GM12874 (cell line): ENCODE results near the gene TRAFD1.

Experiments
- TF ChIP-seq, protein P1 (sequence below): IDR thresholded peaks from 2 replicates; pipeline ENCODE4 v1.5.1; 2011; ENCODE audit warnings: low read depth, mild to moderate bottlenecking, control low read depth, low read length, moderate library complexity; ENCODE audit not compliant: insufficient read depth

Gene TRAFD1

DNA sequence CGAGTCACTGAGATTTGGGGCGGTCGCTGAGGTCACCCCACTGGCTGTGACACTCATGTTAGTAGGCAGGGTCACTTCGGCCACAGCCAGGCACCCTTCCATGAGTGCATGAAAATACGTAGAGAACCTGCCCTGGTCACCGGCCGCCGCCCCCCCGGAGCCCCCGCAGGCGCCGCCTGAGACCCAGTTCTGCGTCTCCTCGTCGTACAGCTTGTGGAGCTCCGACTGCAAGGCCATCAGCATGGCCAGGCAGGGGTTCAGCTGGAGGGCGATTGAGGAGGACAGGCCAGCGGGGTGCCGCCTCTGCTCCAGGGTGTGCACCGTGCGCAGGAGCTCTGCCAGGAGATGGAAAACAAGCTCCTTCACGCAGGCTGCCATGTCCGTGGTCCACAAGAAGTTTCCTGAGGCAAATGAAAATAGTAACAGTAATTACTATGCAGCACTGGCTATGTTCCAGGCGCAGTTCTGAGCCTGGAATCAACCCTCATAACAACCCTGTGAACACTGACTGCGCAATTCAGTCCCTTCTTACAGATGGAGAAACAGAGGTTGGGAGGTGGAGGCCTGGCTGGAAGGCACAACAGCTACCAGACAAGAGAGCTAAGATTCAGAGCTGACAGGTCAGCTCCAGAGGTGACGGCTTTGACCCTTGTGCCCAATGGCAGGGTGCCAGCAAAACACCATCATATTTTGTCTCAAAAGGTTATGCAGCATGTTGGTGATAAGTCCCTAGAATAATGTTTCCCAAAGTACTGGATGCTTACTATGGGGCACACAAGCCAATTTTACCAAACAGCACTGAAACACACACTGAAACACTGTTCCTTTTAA is 59.9 kb downstream of the TRAFD1 start:
- TF ChIP-seq, protein P1, sequence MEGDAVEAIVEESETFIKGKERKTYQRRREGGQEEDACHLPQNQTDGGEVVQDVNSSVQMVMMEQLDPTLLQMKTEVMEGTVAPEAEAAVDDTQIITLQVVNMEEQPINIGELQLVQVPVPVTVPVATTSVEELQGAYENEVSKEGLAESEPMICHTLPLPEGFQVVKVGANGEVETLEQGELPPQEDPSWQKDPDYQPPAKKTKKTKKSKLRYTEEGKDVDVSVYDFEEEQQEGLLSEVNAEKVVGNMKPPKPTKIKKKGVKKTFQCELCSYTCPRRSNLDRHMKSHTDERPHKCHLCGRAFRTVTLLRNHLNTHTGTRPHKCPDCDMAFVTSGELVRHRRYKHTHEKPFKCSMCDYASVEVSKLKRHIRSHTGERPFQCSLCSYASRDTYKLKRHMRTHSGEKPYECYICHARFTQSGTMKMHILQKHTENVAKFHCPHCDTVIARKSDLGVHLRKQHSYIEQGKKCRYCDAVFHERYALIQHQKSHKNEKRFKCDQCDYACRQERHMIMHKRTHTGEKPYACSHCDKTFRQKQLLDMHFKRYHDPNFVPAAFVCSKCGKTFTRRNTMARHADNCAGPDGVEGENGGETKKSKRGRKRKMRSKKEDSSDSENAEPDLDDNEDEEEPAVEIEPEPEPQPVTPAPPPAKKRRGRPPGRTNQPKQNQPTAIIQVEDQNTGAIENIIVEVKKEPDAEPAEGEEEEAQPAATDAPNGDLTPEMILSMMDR: no peak

DNA sequence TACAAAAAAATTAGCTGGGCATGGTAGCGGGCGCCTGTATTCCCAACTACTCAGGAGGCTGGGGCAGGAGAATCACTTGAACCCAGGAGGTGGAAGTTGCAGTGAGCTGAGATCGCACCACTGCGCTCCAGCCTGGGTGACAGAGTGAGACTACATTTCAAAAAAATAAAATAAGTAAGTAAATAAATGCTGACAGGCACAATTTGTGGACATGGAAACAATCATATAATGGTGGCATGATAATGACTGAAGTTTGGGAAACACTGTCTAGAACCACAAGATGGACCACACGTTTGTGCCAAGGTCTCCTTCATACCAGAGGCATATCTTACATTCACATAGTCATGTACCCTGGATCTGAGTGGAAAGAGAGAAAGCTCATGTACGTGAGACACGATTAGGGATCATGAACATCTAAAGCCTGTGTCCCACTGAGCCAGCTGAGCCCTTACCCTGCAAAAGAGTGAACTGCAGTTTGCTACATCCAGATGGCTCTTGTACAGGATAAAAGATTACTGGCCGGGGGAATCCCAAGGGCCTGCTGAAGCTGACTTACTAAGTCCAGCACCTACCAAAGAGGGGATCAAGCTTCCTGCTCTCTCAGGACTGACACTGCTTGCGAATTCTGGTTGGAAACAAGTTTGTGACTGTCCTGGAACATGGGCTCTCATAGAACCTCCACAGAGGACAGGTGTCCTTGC is 62.9 kb downstream of the TRAFD1 start:
- TF ChIP-seq, protein P1: no peak

- TF ChIP-seq, protein P1: no peak
Measured at GRCh38 chr12:112190231-112191025, 65.1 kb downstream of the TRAFD1 start.

GRCh38 chr12:112191201-112191600 is 65.8 kb downstream of the TRAFD1 start:
- TF ChIP-seq, protein P1: no peak

GRCh38 chr12:112191840-112192321 is 66.5 kb downstream of the TRAFD1 start:
- TF ChIP-seq, protein P1: no peak

DNA sequence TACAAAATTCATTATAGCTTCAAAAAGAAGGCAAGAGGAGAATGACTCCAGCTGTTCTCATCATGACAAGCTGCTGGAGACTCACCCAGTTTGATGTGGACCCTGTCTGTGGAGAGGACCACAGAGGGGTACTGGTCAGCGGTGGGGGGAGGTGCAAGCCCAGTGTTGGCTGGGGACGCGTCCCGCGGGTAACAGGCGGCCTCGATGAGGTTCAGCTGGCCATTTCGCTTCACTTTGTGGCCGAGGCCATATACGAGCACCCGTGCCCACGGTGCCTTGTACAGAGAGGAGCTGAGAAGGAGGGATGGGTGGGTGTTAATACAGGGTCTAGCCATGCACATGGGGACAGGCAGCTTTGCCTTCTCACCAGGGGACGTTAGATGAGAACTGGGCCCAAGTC is 67.1 kb downstream of the TRAFD1 start:
- TF ChIP-seq, protein P1: no peak
